ENCODE measurements around the gene PATZ1.

Gene PATZ1

GRCh38 chr22:31284281-31285155 lies 61.6 kb downstream of the PATZ1 start:
- in situ Hi-C loops (cut with MboI; ENCODE audit: low sequenced_read_pairs), result no loop called here

GRCh38 chr22:31282748-31283468 lies 63.2 kb downstream of the PATZ1 start:
- in situ Hi-C loops (cut with MboI; ENCODE audit: low sequenced_read_pairs), result no loop called here

- in situ Hi-C loops (cut with MboI; ENCODE audit: low sequenced_read_pairs), result no loop called here
Observed at GRCh38 chr22:31281733-31282132, 64.4 kb downstream of the PATZ1 start.

- in situ Hi-C loops (cut with MboI; ENCODE audit: low sequenced_read_pairs), result no loop called here
Observed at GRCh38 chr22:31279821-31280505, 66.2 kb downstream of the PATZ1 start.

GRCh38 chr22:31279327-31279669 lies 66.8 kb downstream of the PATZ1 start:
- in situ Hi-C loops (cut with MboI; ENCODE audit: low sequenced_read_pairs), result no loop called here

- in situ Hi-C loops (cut with MboI; ENCODE audit: low sequenced_read_pairs), result no loop called here
Observed at GRCh38 chr22:31278626-31279326, 67.4 kb downstream of the PATZ1 start.

- in situ Hi-C loops (cut with MboI; ENCODE audit: low sequenced_read_pairs), result no loop called here
Observed at GRCh38 chr22:31278151-31278621, 68.0 kb downstream of the PATZ1 start.

- in situ Hi-C loops (cut with MboI; ENCODE audit: low sequenced_read_pairs), result no loop called here
Observed at GRCh38 chr22:31277741-31278140, 68.4 kb downstream of the PATZ1 start.

- in situ Hi-C loops (cut with MboI; ENCODE audit: low sequenced_read_pairs), result no loop called here
Observed at GRCh38 chr22:31276426-31277167, 69.5 kb downstream of the PATZ1 start.

All from HL-60/S4 (cell line).